Muscle of back (tissue), 13 donors: ENCODE results near the gene CYP19A1. TPM values are rescaled to one million over a fixed set of nuclear protein-coding genes. Genes with fewer than 3 reads are reported as not detected.

ENCODE experiments used
- DNase-seq, 3 donors: peaks; one replicate each; pipeline versions ENCODE4 v3.0.0 to v3.0.0-alpha.2; 2013
- long read RNA-seq, 9 donors: transcript quantifications; one replicate each; lab custom pipeline, GENCODE V29; 2026
- polyA plus RNA-seq, 10 donors: library from polyadenylated mRNA; unstranded; fragments of 120-200 nt; gene quantifications; one replicate each; pipeline ENCODE4 v1.2.1, GENCODE V29; 2013; ENCODE audit not compliant: insufficient read length in 10 of 10

CYP19A1 gene
- polyA plus RNA-seq: 1 to 10 TPM in 4 of 10 donors, under 1 TPM in 6; 0.42 to 1.8 (median 0.80) TPM
- long read RNA-seq, donor 1, full-length matches to known transcripts: 1 of 1 reads
- long read RNA-seq, donor 1, partial matches to known transcripts: 0 of 1 reads
- long read RNA-seq, donor 1, other reads (novel, unspliced or antisense): 0 of 1 reads
- long read RNA-seq, donor 2: 0 reads
- long read RNA-seq, donor 3: 0 reads
- long read RNA-seq, donor 4, full-length matches to known transcripts: 2 of 2 reads
- long read RNA-seq, donor 4, partial matches to known transcripts: 0 of 2 reads
- long read RNA-seq, donor 4, other reads (novel, unspliced or antisense): 0 of 2 reads
- long read RNA-seq, donor 5: 0 reads
- long read RNA-seq, donor 6, partial matches to known transcripts: 0 of 1 reads
- long read RNA-seq, donor 6, other reads (novel, unspliced or antisense): 0 of 1 reads
- long read RNA-seq, donor 7: 0 reads
- long read RNA-seq, donor 8, full-length matches to known transcripts: 3 of 3 reads
- long read RNA-seq, donor 8, partial matches to known transcripts: 0 of 3 reads
- long read RNA-seq, donor 8, other reads (novel, unspliced or antisense): 0 of 3 reads
- long read RNA-seq, donor 9: 0 reads

DNA sequence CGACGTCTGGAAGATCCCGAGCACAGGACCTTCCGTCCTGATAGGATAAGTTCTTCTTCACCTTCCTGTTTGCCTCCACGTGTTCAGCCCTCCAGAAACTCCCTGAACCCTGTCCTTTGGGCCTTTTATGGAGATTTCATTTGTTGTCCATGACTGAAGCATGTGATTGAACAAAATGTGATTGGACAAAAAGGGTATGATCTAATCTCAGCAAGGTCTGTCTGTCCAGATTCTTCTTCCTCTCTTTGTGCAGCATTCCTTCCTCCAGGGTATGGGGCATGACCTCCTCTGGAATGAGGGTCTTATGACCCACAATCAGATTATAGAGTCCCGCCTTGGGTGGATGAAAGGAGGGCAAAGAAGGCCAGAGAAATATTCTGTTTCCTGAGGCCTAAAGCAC lies at the start of gene CYP19A1:
CYP19A1 (minus strand) TSS at position 101 of the 400 bp plus-strand sequence. CDS start 95,684 bp downstream, outside the sequence.
- no peak for DNase-seq

DNA sequence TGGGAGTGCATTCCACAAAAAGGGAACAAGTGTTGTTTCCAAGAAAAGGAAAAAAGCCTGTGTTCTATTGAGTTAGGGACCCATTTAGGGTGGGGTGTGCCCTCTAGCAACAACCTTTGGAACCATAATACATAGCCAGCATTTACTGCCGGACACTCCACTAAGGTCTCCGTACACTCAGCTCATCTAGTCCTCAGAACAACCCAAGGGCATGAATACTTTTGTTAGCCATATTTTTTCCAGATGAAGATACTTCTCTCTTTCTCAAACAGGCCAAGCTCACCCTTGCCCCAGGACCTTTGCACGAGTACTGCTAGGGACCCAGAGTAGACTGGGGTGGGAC lies 49.3 kb upstream of the CYP19A1 start:
- DNase-seq: no peak

DNA sequence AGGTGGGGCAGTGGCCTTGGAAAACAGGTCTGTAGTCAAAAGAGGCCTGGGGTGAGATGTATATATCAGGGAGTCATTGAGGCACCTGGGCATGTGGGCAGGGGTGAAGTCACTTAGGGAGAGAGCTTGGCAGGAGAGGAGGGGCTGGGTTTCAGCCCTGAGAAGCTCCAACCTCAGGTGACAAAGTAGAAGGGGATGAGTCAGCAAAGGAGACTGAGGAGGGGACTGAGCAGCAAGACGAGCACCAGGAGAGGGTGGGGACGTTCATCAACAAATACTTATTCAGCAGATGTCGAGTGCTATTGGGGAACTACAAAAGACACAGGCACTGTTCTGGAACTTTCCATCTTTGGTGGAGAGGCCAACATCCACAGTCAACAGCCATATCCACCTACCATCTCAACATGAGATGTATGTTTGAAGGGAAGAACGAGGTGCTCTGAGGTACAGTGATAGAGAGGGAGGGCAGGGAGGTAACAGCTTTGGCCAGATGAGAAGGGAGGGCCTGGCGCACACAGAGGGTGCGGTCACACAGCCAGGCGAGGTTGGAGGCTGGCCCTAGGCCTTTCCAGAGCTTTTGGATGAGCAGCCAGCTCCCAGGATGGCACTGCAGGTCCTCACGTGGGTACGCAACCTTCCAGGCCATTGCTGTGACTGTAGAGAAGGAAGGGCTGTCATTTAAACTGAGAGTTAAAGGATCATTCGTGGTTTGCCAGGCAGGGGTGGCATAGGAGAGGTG lies 48.7 kb upstream of the CYP19A1 start:
- no peak for DNase-seq

DNA sequence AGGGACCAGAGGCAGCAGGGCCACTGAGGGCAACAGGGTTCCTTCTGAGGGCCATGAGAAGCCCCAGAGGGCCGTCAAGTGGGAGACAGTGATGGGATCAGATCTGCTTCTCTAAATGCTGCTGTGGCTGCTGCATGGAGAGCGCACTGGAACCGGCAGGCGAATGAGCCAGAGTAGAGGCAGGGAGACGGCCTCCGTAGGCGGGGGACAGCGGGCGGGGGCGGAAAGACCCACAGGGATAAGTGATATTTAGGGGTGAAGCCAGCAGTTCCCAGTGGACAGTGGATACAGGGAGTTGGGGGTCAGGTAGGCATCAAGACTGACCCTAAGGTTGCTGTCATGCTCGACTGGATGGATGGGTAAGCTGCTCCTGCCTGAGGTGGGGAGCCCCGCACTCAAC lies 48.1 kb upstream of the CYP19A1 start:
- DNase-seq: no peak

DNA sequence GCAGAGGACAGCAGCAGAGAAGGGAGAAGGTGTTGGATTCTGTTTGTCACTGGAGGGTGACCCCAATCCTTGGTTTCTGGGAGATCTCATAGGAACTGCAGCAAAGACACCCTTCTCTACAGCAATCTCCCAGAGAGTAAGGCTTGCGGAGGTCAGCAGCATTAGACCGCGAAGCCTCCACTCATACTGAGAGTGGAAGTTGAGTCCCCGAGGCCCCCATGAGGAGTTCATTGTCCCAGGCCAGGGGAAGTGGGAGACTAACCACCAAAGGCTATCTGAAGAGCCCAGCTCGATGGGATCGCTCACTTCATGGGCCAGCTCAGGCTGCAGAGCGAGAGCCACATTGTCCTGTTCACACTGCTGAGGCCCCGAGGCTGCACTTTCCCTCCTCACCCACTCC lies 47.6 kb upstream of the CYP19A1 start:
- DNase-seq: no peak

DNA sequence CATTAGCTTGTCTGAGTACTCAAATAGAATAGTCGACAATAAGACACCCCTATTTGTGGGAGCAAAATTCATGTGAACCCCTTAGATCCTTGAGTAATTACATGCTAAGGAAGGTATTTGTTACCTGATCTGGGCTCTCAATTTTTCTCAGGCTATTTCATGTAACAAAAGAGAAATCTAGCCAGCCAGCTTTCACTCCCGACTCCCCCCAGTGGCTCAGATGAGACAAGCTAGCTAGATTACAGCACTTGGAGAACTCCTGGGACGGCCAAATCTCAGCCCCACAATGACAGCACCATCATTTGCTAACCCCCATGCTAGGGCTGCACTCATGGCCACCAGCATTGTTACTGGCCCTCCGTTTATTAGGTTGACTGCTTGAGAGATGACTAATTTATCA lies 44.4 kb upstream of the CYP19A1 start:
- DNase-seq: peak in 2 of 3 donors; percentile 32 to 65

DNA sequence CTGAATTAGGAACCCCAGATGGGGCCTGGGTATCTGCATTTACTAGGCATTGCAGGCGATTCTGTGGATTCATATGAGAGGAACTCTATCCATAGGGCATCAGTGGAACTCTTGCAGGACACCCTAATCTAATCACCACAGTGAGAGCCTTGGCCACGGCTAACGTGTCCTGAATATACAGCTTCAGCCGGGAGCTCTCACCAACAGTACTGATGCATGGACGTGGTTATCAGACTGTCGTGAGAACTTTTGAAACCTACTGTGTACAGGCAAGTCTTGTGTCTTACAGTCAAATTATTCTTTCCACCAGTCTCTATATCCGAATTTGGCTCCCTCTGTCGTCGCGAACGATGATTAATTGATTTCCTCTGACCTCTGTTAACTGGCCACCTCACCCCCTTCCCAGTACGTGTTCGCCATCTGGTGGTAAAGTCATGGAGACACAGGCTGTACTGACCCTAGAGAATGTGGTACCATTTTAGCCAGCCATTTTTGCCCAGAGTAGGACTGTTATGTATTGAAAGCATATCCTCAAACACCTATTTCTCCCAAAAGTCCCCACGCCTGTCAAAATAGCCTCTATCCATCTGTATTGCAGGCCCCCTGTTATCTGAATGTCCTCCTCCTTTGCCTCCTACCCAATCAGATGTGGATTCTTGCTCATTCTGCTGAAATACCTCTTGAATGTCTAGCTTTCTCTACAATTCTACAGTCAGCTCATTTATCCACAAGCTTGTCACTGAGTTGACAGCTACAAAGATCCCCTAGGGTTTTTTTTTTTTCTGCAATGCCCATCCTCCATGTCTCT lies 42.8 kb upstream of the CYP19A1 start:
- peak; percentile 64 to 89 (median 80) for DNase-seq

DNA sequence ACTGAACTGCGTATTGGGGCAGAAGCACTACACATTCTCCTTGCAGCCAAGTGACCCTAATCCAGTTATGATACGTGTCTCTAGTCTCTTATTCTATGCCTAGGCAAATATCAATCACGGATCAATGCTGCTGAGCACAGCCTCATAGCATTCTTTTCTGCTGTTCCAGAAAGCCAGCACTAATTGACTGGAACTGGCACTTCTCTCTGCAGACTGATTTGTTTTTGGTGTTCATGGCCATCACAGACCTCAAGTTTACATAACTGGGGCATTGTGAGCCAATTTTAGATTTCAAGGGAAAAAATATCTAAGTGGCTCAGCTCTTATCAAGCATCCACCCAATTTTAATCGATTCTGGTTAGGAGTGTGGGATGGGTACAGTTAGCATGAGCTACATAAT lies 41.0 kb upstream of the CYP19A1 start:
- DNase-seq: no peak

DNA sequence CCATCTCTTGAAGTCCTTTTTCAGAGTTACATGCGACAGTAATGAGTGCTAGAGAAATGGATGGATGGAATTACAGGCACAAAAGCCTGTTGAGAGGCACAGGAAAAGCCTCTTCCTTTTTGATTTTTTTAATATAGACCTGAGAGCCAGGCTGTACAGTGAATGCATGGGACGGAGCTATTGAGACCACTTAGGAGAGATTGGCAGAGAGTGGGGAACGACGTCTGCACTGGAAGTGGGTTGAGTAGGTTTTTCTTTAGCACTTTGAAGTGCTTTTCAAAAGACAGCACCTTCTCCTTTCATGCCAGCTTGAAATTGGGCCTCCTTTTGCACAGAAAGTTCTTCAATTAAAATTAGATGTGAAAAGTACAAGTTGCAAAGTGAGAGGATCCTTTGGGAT lies 40.0 kb upstream of the CYP19A1 start:
- no peak for DNase-seq

DNA sequence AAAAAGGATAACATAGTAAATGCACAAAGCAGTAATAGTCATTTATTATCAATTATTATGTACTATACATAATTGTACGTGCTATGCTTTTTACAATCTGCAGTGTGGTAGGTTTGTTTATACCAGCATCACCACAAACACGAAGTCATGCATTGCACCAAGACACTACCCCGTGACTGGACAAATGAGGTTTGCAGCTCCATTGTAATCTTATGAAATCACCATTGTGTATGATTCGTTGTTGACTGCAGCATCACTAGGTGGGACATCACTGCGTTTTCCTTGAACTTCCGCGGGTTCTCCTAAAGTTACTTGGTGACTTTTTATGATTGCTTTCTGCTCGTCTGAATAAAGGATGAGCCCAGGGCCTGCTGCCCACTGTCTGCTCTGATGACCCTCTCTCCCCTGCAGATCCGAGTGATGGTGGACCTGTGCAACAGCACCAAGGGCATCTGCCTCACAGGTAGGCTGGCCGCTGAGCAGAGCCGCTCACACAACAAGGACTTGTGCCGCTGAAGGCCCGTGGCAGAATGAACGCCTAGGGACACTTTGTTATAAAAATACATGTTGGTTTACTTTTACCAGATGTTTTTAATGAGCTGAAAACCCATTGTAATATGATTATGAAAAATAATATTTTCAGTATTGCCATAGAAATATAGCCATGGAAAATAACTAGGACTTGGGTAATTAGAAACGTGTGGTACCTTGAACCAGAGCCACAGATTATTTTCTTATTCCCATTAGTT lies 38.8 kb upstream of the CYP19A1 start:
- DNase-seq: peak in 2 of 3 donors; percentile 26 to 47

DNA sequence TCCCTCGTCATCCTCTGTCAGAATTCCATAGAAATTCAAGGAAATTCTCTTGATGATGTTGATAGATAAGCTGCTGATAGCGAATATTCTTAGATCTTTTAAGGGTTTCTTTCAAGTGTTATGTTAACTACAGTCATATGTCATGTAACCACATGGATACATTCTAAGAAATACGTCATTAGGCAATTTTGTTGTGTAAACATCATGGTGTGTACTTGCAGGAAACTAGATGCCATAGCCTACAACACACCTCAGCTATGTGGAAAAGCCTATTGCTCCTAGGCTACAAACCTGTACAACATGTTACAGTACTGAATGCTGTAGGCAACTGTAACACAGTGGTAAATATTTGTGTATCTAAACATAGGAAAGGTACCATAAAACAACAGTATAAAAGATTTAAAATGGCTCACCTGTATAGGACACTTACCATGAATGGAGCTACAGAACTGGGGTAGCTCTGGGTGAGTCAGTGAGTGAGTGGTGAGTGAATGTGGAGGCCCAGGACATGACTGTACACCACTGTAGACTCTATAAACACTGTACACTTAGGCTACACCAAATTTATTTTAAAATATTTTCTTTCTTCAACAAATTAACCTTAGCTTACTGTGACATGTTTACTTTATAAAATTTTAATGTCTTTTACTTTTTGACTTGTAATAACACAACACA lies 37.7 kb upstream of the CYP19A1 start:
- no peak for DNase-seq

DNA sequence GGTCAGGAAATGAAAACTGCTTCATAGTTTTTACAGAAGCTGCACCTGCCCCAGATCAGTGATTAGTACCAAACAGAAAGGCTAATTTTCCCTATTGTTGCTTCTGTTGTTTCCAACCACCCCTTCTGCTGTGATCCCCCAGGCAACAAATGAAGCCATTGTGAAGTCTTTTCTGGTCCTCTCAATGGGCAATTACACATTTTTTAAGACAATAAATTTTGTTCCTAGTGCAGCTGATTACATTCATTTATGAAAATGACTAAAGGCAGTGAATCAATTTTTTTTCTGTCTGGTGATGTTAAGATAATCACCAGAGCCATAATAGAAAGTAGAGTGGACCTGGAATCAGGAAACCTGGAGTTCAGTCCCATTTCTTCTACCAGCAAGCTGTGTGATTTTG lies 35.7 kb upstream of the CYP19A1 start:
- DNase-seq: no peak

DNA sequence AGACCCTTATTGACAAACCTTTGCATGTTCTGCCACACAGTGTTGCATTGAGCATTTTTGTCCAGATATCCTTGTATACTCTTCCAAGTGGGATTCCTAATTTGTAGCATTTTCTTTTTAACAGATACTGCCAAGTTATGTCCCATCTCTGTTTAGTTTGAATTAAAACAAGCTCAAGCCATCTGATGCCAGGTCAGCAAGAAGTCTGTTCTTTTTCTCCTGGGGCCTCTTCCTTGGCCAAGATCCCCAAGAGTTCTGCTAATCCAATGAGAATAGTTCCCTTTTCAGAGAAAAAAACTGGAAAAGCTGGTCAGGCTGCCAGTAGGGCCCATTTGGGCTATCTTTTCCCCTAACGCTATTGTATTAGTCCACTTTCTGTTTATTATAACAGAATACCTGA lies 32.9 kb upstream of the CYP19A1 start:
- no peak for DNase-seq

DNA sequence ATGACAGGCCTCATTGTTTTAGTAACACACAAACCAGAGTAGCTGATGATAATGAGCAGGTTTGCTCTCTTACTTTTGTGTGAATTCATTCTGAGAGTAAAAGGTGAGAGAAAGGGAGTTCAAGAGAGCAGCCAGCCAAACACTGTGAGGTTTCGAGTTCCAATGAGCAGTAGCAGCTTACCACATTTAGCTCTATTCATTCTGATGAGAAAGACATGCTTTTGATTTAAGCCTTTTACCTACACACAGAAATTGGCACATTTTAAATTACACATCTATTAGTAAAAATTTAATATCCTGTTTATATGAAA lies 31.0 kb upstream of the CYP19A1 start:
- DNase-seq: no peak

DNA sequence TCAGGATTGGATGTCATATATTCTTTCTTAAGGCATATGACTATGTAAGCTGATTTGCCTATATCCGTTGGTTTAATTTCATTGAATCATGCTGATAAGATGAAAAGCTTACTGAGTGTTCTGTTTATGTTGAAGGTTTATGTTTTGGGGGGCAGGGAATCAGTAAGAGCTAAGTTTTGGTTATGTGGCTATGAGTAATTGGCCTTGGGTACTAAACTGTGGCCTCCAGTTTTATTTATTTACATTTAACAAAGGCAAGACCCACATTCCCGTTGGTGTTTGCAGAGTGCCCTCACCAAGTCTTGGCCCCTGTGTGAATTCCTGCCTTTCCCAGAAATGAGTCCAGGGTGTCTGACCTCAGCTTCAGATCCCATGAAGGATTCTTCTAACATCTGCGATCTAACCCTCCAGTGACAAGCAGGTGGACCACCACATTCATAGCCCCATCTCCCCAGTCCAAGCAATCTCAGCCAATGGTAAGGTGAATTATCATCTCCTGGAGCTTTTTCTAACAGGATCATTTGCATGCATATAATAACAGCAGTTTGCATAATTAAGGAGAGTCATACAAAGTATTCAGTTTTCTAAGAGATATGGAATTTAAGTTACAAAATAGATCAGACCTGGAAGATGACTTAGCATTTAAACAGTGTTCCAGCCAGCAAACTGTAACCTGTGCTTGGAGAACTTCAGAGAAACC lies 30.5 kb upstream of the CYP19A1 start:
- no peak for DNase-seq

DNA sequence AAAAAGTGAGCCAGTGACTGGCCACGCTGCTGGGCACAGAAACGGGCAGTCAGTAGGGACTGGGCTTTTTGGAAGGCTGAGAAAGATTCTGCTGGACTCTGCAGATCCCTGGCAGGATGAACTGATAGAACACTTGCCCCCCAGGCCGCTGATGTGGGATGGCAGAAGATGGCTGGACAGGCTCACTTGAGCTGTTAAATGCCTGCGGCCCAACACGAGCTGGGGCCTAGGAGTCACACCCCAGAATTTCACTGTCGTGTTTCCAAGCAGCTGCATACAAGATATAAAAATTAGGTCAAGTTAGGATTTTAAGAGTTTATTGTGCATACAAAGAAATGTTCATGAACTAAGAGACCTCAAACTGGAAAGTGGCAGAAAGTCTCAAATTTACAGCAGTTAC lies 29.9 kb upstream of the CYP19A1 start:
- no peak for DNase-seq

DNA sequence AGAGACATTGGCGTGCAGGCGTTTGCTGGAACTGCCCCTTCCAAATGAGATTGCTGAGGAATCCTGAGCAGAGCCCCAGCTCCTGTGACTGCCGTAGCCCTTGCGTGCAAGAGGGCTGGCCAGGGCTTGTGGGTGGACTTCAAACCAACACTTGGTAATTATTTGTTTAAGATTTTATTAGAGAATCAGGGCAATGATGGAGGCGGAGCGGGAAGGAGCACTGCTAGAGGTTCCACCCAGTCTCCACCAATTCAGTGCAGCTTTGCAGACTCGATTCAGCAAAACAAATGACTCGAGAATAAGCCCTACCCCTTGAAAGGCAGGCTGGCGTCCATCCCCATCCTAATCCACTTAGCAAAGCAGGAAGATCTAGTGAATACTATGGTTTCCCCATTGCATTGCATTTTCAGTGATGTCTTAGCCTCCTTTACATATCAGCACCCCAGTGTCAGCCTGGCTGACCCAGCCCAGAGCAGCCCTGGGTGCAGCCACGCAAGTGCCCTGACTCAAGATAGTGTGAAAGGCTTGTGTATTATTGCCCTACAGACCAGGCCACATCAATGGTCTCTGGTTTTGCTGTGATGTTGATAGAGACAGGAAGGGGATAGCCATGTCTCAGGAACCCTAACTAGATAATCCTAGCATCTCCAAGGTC lies 29.1 kb upstream of the CYP19A1 start:
- DNase-seq: peak in 1 of 3 donors; percentile 30

DNA sequence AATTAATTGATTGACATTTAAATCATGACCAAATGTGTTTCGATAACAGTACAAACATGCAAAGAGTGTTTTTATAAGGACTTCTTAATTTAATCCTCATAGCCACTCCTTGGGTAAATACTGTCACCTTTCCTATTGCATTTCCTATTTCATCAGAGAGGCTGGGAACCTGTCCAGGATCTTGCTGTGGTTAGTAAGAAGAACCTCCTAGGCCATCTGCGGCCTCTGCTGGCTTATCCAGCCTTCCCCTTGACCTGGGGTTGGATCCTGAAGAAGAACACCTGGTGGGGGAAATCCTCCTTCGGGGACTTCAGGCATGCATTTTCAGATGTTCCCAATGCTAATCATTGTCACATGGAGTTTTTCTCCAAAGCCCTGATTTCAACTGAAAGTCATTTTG lies 28.5 kb upstream of the CYP19A1 start:
- peak in 2 of 3 donors; percentile 35 to 64 for DNase-seq

DNA sequence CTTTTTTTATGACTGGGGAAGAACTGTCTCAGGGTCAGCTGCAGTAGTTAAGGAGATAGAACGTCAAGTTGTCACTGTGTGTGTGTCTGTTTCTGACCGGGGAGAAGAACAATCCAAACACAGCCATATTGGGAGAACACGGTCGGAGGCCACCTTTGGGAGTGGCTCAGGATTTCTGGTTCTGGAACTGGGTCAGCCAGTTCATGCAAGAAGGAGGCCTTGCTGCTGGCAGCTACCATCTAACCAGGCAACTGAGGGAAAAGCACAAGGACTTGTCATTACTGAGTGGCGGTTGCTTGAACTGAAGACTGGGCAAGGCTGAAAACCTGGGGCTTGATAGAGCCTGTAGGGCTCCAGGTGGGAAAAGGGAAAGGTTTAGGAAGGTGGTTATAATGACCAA lies 27.7 kb upstream of the CYP19A1 start:
- DNase-seq: no peak

DNA sequence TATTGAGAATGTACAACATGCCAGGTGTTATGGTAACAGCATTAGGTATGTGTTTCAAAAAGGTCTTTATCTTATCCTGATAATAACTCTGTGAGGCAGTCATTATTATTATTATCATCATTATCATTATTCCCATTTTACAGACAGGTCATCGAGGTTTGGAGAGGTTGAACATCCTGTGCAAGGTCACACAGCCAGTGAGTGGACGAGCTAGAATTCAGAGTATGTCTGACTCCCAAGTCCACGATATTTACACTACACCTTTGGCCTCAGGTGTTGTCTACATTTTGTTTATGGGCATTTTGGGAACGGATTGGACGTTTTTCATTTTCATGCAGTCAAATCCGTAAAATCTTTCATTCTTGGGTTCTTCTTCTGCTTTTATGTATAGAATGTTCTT lies 27.0 kb upstream of the CYP19A1 start:
- DNase-seq: no peak
